Measurements from ENCODE around the gene MKNK2. TPM values are rescaled to one million over a fixed set of nuclear protein-coding genes. Genes with fewer than 3 reads are reported as not detected.
A peak's percentile ranks its signal among the peaks of the same experiment; 100 is the strongest.

Gene MKNK2
- total and polyA plus RNA-seq, 10 of the 15 experiments (the other 5 are each of a cell fraction or from before 2014, with no cell fraction given), result 9.6 to 365 (median 69.9) TPM

DNA sequence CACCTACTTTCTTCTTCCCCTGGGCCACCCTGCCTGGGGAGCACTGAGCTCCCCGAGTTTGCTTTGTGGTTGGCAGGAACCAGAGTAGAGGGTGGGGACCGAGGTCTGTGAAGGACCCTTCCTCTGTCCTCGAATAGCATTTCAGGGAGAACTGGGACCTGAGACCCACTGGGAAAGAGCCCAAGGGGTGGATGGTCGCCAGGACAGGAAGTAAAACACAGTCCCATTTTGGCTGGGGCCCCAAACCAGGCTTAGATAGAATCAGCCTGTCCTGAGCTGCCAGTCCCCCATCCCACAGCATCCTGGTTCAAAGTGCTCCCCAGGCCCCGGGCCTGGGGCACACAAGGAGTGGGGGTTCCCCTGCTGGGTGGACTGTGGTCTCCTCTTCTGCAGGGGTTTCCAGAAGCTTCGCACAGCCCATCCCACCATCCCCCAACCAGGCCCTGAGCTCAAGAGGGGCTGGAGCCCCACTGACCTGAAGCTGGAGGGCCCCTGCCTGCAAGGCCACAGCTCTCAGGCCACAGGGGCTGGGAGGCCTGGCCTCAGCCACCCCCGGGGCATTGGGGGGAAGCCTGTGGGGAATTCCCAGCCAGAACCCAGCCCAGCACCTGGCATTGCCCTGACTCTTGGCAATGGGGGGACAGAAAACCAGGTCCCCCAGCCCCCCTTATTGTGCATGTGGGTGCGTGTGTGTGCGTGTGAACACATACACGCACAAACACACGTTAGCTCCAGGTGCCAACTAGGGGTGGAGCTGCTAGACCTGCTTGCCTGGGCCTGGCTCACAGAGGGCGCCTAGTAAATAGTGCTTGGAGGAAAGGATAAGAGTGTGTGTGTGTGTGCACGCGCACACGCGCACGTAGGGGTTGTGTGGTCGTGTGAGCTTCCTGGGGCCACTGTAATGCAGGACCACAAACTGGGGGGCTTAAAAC lies 995 bp upstream of the MKNK2 start (continued):
- TF ChIP-seq NFYB (IDR thresholded peaks at IDR 0.05; ENCODE audit: insufficient read depth, low read depth, low read length), result no peak
- no peak for TF ChIP-seq BCL11A (IDR thresholded peaks at IDR 0.05; ENCODE audit: low read depth, low read length)
- TF ChIP-seq, protein P1, sequence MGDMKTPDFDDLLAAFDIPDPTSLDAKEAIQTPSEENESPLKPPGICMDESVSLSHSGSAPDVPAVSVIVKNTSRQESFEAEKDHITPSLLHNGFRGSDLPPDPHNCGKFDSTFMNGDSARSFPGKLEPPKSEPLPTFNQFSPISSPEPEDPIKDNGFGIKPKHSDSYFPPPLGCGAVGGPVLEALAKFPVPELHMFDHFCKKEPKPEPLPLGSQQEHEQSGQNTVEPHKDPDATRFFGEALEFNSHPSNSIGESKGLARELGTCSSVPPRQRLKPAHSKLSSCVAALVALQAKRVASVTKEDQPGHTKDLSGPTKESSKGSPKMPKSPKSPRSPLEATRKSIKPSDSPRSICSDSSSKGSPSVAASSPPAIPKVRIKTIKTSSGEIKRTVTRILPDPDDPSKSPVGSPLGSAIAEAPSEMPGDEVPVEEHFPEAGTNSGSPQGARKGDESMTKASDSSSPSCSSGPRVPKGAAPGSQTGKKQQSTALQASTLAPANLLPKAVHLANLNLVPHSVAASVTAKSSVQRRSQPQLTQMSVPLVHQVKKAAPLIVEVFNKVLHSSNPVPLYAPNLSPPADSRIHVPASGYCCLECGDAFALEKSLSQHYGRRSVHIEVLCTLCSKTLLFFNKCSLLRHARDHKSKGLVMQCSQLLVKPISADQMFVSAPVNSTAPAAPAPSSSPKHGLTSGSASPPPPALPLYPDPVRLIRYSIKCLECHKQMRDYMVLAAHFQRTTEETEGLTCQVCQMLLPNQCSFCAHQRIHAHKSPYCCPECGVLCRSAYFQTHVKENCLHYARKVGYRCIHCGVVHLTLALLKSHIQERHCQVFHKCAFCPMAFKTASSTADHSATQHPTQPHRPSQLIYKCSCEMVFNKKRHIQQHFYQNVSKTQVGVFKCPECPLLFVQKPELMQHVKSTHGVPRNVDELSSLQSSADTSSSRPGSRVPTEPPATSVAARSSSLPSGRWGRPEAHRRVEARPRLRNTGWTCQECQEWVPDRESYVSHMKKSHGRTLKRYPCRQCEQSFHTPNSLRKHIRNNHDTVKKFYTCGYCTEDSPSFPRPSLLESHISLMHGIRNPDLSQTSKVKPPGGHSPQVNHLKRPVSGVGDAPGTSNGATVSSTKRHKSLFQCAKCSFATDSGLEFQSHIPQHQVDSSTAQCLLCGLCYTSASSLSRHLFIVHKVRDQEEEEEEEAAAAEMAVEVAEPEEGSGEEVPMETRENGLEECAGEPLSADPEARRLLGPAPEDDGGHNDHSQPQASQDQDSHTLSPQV (IDR thresholded peaks at IDR 0.05), result no peak
- no peak for TF ChIP-seq ETV6 (conservative IDR thresholded peaks at IDR 0.05 in 1 of 2, IDR thresholded peaks at IDR 0.05 in 1 of 2; ENCODE audit: borderline replicate concordance in 1 of 2, low read depth in 1 of 2)
- no peak for TF ChIP-seq ZSCAN29 (IDR thresholded peaks at IDR 0.05)
- no peak for TF ChIP-seq WRNIP1 (IDR thresholded peaks at IDR 0.05; ENCODE audit: borderline replicate concordance, low read depth, low read length)
- TF ChIP-seq NR2F1 (conservative IDR thresholded peaks at IDR 0.05), result peak; percentile 88
- TF ChIP-seq, protein P2, sequence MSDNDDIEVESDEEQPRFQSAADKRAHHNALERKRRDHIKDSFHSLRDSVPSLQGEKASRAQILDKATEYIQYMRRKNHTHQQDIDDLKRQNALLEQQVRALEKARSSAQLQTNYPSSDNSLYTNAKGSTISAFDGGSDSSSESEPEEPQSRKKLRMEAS (IDR thresholded peaks at IDR 0.05; ENCODE audit: low read depth, low read length), result no peak
- peak; percentile 52; the same call in 1 of the 2 replicates for TF ChIP-seq SMARCA5 (IDR thresholded peaks at IDR 0.05)
- TF ChIP-seq IRF4 (IDR thresholded peaks at IDR 0.05; ENCODE audit: low read depth, low read length), result no peak
- no peak for TF ChIP-seq ZBED1 (IDR thresholded peaks at IDR 0.05; ENCODE audit: borderline replicate concordance)
